ENCODE results near the gene MYLK. TPM values are rescaled to one million over a fixed set of nuclear protein-coding genes. Genes with fewer than 3 reads are reported as not detected.

Gene MYLK
- total and polyA plus RNA-seq, 9 of the 15 experiments (the other 6 are each of a cell fraction or from before 2014, with no cell fraction given) = 0.11 to 0.53 (median 0.18) TPM; not detected in 2

DNA sequence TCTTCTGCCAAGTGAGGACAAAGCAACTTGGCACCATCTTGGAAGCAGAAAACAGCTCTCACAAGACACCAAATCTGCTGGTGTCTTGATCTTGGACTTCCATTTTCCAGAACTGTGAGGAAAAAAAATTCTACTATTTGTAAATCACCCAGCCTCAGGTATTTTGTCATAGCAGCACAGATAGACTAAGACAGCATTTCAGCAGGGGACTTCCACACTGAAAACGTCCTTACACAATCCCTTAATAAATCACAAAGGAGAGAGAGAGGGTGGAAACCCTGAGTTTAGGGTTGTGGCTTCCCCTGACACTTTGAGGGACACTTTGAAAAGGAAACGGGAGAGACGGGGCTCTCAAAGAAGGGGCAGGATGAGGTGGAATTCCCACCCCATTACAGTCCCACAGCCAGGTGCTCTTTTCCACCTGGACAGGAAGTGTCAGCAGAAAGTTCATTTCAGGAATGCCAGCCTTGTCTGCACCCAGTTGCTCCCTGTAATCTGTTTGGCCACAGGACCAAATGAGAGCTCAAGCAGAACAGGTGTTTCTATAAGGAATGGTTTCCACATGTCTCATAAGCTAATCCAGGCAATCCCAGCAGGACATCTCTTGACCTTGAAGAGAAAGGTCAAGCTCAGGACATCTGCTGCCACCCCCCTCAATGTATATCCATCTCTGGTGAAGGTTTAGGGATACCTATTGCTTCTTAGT, 51.3 kb downstream of the MYLK start (continued):
- TF ChIP-seq, protein P1, sequence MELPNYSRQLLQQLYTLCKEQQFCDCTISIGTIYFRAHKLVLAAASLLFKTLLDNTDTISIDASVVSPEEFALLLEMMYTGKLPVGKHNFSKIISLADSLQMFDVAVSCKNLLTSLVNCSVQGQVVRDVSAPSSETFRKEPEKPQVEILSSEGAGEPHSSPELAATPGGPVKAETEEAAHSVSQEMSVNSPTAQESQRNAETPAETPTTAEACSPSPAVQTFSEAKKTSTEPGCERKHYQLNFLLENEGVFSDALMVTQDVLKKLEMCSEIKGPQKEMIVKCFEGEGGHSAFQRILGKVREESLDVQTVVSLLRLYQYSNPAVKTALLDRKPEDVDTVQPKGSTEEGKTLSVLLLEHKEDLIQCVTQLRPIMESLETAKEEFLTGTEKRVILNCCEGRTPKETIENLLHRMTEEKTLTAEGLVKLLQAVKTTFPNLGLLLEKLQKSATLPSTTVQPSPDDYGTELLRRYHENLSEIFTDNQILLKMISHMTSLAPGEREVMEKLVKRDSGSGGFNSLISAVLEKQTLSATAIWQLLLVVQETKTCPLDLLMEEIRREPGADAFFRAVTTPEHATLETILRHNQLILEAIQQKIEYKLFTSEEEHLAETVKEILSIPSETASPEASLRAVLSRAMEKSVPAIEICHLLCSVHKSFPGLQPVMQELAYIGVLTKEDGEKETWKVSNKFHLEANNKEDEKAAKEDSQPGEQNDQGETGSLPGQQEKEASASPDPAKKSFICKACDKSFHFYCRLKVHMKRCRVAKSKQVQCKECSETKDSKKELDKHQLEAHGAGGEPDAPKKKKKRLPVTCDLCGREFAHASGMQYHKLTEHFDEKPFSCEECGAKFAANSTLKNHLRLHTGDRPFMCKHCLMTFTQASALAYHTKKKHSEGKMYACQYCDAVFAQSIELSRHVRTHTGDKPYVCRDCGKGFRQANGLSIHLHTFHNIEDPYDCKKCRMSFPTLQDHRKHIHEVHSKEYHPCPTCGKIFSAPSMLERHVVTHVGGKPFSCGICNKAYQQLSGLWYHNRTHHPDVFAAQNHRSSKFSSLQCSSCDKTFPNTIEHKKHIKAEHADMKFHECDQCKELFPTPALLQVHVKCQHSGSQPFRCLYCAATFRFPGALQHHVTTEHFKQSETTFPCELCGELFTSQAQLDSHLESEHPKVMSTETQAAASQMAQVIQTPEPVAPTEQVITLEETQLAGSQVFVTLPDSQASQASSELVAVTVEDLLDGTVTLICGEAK (IDR thresholded peaks at IDR 0.05) = no peak
- TF ChIP-seq, protein P1 (CRISPR knock-in tag; IDR thresholded peaks at IDR 0.05) = no peak
- no peak for TF ChIP-seq ARID1B (IDR thresholded peaks at IDR 0.05)
- TF ChIP-seq CEBPB (tag; IDR thresholded peaks at IDR 0.05) = no peak
- TF ChIP-seq SMAD4 (CRISPR knock-in tag; conservative IDR thresholded peaks at IDR 0.05) = no peak

Measured in K562 (cell line).